NCI-H526 (cell line): Measurements from ENCODE around the gene UNC13B.

ENCODE experiments used
- DNase-seq, 2 experiments: peaks; one replicate each; lab custom pipeline; 2025; lab: John Stamatoyannopoulos, UW

Gene UNC13B

GRCh38 chr9:35277628-35278359, 116.0 kb downstream of the UNC13B start:
- no peak for DNase-seq

- no peak for DNase-seq
Observed at GRCh38 chr9:35279946-35280345, 118.1 kb downstream of the UNC13B start.

GRCh38 chr9:35280399-35280798, 118.6 kb downstream of the UNC13B start:
- no peak for DNase-seq

GRCh38 chr9:35285731-35286130, 123.9 kb downstream of the UNC13B start:
- no peak for DNase-seq

GRCh38 chr9:35286381-35286780, 124.6 kb downstream of the UNC13B start:
- DNase-seq: no peak

GRCh38 chr9:35287987-35288632, 126.3 kb downstream of the UNC13B start:
- DNase-seq: no peak

GRCh38 chr9:35288778-35289177, 127.0 kb downstream of the UNC13B start:
- no peak for DNase-seq

- no peak for DNase-seq
Observed at GRCh38 chr9:35293376-35293964, 131.7 kb downstream of the UNC13B start.

- DNase-seq: no peak
Observed at GRCh38 chr9:35294066-35294465, 132.3 kb downstream of the UNC13B start.

GRCh38 chr9:35294556-35294955, 132.7 kb downstream of the UNC13B start:
- DNase-seq: no peak

GRCh38 chr9:35295369-35296036, 133.7 kb downstream of the UNC13B start:
- DNase-seq: peak in 1 of 2 experiments; percentile 34

- no peak for DNase-seq
Observed at GRCh38 chr9:35303567-35303966, 141.8 kb downstream of the UNC13B start.

GRCh38 chr9:35306283-35306682, 144.5 kb downstream of the UNC13B start:
- DNase-seq: no peak

- no peak for DNase-seq
Observed at GRCh38 chr9:35308316-35308715, 146.5 kb downstream of the UNC13B start.

- DNase-seq: no peak
Observed at GRCh38 chr9:35311891-35312639, 150.3 kb downstream of the UNC13B start.

- DNase-seq: no peak
Observed at GRCh38 chr9:35313460-35313859, 151.7 kb downstream of the UNC13B start.

GRCh38 chr9:35313916-35314315, 152.1 kb downstream of the UNC13B start:
- DNase-seq: no peak

GRCh38 chr9:35318741-35319140, 156.9 kb downstream of the UNC13B start:
- DNase-seq: no peak

GRCh38 chr9:35322075-35322885, 160.5 kb downstream of the UNC13B start:
- DNase-seq: no peak

- DNase-seq: no peak
Observed at GRCh38 chr9:35324966-35325365, 163.2 kb downstream of the UNC13B start.

- DNase-seq: no peak
Observed at GRCh38 chr9:35333551-35333950, 171.7 kb downstream of the UNC13B start.
